Measurements from ENCODE around the gene SRGAP2C. TPM values are rescaled to one million over a fixed set of nuclear protein-coding genes. Genes with fewer than 3 reads are reported as not detected.

Gene SRGAP2C
- polyA plus RNA-seq, 1 donor (not counting 4 experiments of a cell fraction or from before 2014, with no cell fraction given) = 4.5 TPM

DNA sequence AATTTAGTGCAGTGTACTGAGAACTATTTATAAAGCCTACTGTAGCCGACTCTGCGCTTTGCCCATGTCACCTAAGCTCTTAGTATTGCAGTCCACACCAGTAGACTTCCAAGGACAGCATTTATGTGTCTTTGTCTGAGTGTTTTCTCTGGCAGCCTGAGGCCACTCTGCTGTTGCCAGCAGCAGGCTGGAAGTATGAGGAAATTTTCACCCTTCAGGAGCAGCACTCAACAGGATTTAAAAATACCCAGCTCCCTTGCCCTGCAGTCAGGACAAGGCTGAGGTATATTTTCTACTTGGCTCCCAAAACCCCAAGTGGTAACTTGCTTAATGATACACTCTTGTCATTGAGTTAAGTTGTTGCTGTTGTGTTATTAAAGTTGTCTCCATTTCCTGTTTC is 230.1 kb downstream of the SRGAP2C start:
- Histone ChIP-seq H3K9me1 (ENCODE audit: control insufficient read depth, extremely low read depth, insufficient read depth, low read length) (no peaks in the 10 kb centered on the region), H4K20me1 (ENCODE audit: control insufficient read depth, extremely low read depth, insufficient read depth, low read length) (no peaks in the 10 kb centered on the region), H3K9ac (ENCODE audit: control insufficient read depth, extremely low read depth, insufficient read depth, low read length) (no peak overlapping the region), H3K4me2 (ENCODE audit: control insufficient read depth, extremely low read depth, insufficient read depth, low read depth, low read length) (peak overlapping the region; percentile 22), H3K36me3 (ENCODE audit: control insufficient read depth in 2 of 2, extremely low read depth in 1 of 2, insufficient read depth in 2 of 2, low read length in 2 of 2) (no peaks in the 10 kb centered on the region), H3K79me2 (ENCODE audit: control insufficient read depth, insufficient read depth, low read length) (no peaks in the 10 kb centered on the region), H3K4me3 (ENCODE audit: control insufficient read depth in 2 of 3, extremely low read depth in 1 of 3, insufficient read depth in 2 of 3, low read depth in 1 of 3, low read length in 3 of 3) (no peak overlapping the region), H3K4me1 (ENCODE audit: control insufficient read depth, extremely low read depth, insufficient read depth, low read length) (peaks cover 18% of the 10 kb centered on the region), H3K27ac (ENCODE audit: control insufficient read depth, insufficient read depth, low read length) (peak overlapping the region; percentile 0), H3K27me3 (ENCODE audit: control insufficient read depth, extremely low read depth, insufficient read depth, low read length) (no peaks in the 10 kb centered on the region), H3K9me3 (ENCODE audit: control insufficient read depth, low read depth, low read length) (no peaks in the 10 kb centered on the region), H2AFZ (ENCODE audit: control insufficient read depth, low read length) (peak overlapping the region; percentile 64)
- DNase-seq (ENCODE audit: low read depth, low spot score) (no peak), FAIRE-seq (peak; percentile 86)
- TF ChIP-seq EZH2 (IDR thresholded peaks at IDR 0.05; ENCODE audit: low read length) = no peak
- TF ChIP-seq, protein P1, sequence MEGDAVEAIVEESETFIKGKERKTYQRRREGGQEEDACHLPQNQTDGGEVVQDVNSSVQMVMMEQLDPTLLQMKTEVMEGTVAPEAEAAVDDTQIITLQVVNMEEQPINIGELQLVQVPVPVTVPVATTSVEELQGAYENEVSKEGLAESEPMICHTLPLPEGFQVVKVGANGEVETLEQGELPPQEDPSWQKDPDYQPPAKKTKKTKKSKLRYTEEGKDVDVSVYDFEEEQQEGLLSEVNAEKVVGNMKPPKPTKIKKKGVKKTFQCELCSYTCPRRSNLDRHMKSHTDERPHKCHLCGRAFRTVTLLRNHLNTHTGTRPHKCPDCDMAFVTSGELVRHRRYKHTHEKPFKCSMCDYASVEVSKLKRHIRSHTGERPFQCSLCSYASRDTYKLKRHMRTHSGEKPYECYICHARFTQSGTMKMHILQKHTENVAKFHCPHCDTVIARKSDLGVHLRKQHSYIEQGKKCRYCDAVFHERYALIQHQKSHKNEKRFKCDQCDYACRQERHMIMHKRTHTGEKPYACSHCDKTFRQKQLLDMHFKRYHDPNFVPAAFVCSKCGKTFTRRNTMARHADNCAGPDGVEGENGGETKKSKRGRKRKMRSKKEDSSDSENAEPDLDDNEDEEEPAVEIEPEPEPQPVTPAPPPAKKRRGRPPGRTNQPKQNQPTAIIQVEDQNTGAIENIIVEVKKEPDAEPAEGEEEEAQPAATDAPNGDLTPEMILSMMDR (optimal IDR thresholded peaks at IDR 0.05 in 1 of 3, IDR thresholded peaks at IDR 0.05 in 1 of 3, conservative IDR thresholded peaks at IDR 0.05 in 1 of 3; ENCODE audit: extremely low read depth in 1 of 3, insufficient read depth in 2 of 3, low read length in 3 of 3) = no peak
- dilution Hi-C loops (cut with MboI; ENCODE audit: extremely low pct_ligation_motif_present, low sequenced_read_pairs) = no loop called here

DNA sequence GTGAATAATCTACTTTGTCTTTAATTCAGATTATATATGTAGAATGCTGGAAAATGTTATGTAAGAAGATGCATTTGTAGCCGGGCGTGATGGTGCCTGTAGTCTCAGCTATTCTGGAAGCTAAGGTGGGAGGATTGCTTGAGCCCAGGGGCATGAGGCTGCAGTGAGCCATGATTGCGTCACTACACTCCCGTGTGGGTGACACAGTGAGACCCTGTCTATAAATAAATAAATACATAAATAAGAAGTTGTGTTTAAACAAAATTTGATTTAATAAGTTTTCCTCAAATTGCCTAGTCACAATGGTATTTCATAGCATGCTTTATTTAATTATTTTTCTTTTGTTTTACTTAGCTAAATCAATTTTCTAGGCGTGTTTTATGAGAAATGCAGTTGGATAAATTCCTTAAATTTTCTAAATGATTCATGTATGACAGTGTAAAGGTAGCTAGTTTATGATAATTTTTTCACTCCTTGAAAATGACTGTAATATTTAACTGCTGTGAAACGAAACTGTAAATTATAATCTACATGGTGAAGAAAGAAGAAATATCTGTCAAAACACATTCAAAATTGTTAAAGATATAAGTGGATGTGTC is 232.6 kb downstream of the SRGAP2C start:
- Histone ChIP-seq H3K27me3 (ENCODE audit: control insufficient read depth, extremely low read depth, insufficient read depth, low read length) (no peaks in the 10 kb centered on the region), H3K79me2 (ENCODE audit: control insufficient read depth, insufficient read depth, low read length) (no peaks in the 10 kb centered on the region), H3K9ac (ENCODE audit: control insufficient read depth, extremely low read depth, insufficient read depth, low read length) (peak overlapping the region; percentile 9), H3K9me1 (ENCODE audit: control insufficient read depth, extremely low read depth, insufficient read depth, low read length) (no peaks in the 10 kb centered on the region), H3K9me3 (ENCODE audit: control insufficient read depth, low read depth, low read length) (no peaks in the 10 kb centered on the region), H2AFZ (ENCODE audit: control insufficient read depth, low read length) (no peak overlapping the region), H3K27ac (ENCODE audit: control insufficient read depth, insufficient read depth, low read length) (peak overlapping the region; percentile 58), H3K36me3 (ENCODE audit: control insufficient read depth in 2 of 2, extremely low read depth in 1 of 2, insufficient read depth in 2 of 2, low read length in 2 of 2) (no peaks in the 10 kb centered on the region), H3K4me3 (ENCODE audit: control insufficient read depth in 2 of 3, extremely low read depth in 1 of 3, insufficient read depth in 2 of 3, low read depth in 1 of 3, low read length in 3 of 3) (no peak overlapping the region), H3K4me2 (ENCODE audit: control insufficient read depth, extremely low read depth, insufficient read depth, low read depth, low read length) (peak overlapping the region; percentile 82), H3K4me1 (ENCODE audit: control insufficient read depth, extremely low read depth, insufficient read depth, low read length) (peaks cover 18% of the 10 kb centered on the region), H4K20me1 (ENCODE audit: control insufficient read depth, extremely low read depth, insufficient read depth, low read length) (no peaks in the 10 kb centered on the region)
- DNase-seq (ENCODE audit: low read depth, low spot score) (peak; percentile 68), FAIRE-seq (no peak)
- TF ChIP-seq EZH2 (IDR thresholded peaks at IDR 0.05; ENCODE audit: low read length) = no peak
- TF ChIP-seq, protein P1 (optimal IDR thresholded peaks at IDR 0.05 in 1 of 3, IDR thresholded peaks at IDR 0.05 in 1 of 3, conservative IDR thresholded peaks at IDR 0.05 in 1 of 3; ENCODE audit: extremely low read depth in 1 of 3, insufficient read depth in 2 of 3, low read length in 3 of 3) = no peak
- dilution Hi-C loops (cut with MboI; ENCODE audit: extremely low pct_ligation_motif_present, low sequenced_read_pairs) = no loop called here
